Measurements from ENCODE around the gene OCIAD1.

OCIAD1 gene

DNA sequence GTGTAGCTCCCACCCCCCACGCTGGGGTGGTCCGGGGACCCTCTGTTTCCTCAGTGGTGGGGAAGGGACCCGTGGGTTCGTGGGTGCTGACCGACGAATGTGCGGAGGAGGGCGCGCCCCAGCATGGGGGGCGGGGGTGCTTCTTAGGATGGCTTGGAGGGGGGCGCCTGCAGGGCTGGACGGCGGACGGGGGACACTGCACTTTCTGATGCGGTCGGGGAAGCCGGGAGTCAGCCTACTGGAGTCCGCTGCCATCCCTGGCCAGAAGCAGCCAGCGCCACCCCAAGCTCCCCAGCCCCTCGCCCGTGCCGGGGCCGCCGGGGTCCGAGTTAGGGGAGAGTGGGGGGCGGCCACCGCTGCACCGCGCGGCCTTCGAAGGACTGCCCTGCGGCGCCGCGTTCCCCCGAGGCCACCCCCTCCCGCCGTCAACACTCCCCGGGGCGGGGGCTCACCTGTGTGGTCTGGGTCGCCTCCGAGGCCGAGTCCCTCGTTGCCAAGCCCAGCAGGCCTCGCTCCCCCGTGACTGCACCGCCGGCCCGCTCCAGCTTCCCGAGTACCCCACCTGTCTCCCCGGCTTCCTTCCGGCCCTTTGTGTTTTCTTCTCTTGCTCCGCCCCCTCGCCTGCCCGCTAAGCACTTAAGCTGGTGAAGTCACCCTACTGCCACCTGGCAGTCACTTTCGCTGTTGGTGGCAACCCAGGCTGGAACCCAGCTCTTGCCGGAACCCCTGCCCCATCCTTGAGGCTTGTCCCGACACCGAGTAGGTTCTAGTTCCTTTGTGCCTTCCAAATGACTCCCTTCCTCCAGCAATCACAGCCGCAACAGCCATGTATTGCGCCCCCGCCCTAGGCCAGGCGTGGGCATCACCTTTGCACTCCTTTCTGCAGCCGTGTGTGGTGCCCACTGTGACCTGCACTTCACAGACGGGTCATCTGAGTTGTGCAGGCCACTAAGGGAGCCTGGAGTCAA is 75.6 kb downstream of the OCIAD1 start, which contains the start of gene OCIAD2:
Gene OCIAD2, minus strand, starts transcription at position 569 of the 968 bp plus-strand sequence. CDS start 2,225 bp downstream, outside the sequence.
- Histone ChIP-seq H4K20me1 (ENCODE audit: insufficient read depth) (no peaks in the 10 kb centered on the region), H3K4me3 (IDR thresholded peaks at IDR 0.05; ENCODE audit: insufficient read depth, low read depth, low read length) (no peak within 1 kb of the TSS), H3K4me1 (ENCODE audit: low read depth, poor library complexity, severe bottlenecking) (peaks cover 36% of the 10 kb centered on the region), H3K4me2 (peak within 1 kb of the TSS; percentile 96), H3K79me2 (ENCODE audit: insufficient read depth, low read depth) (no peaks in the 10 kb centered on the region), H3K9ac (peak within 1 kb of the TSS; percentile 87), H3K27ac (peak within 1 kb of the TSS; percentile 21; the same call in 1 of the 2 replicates), H2AFZ (ENCODE audit: low read depth) (peak within 1 kb of the TSS; percentile 70), H3K36me3 (ENCODE audit: insufficient read depth) (no peaks in the 10 kb centered on the region), H3K27me3 (ENCODE audit: insufficient read depth, low read depth) (no peaks in the 10 kb centered on the region)
- TF ChIP-seq, protein P1, sequence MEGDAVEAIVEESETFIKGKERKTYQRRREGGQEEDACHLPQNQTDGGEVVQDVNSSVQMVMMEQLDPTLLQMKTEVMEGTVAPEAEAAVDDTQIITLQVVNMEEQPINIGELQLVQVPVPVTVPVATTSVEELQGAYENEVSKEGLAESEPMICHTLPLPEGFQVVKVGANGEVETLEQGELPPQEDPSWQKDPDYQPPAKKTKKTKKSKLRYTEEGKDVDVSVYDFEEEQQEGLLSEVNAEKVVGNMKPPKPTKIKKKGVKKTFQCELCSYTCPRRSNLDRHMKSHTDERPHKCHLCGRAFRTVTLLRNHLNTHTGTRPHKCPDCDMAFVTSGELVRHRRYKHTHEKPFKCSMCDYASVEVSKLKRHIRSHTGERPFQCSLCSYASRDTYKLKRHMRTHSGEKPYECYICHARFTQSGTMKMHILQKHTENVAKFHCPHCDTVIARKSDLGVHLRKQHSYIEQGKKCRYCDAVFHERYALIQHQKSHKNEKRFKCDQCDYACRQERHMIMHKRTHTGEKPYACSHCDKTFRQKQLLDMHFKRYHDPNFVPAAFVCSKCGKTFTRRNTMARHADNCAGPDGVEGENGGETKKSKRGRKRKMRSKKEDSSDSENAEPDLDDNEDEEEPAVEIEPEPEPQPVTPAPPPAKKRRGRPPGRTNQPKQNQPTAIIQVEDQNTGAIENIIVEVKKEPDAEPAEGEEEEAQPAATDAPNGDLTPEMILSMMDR (conservative IDR thresholded peaks at IDR 0.05; ENCODE audit: low read depth, low read length): peak; percentile 40

DNA sequence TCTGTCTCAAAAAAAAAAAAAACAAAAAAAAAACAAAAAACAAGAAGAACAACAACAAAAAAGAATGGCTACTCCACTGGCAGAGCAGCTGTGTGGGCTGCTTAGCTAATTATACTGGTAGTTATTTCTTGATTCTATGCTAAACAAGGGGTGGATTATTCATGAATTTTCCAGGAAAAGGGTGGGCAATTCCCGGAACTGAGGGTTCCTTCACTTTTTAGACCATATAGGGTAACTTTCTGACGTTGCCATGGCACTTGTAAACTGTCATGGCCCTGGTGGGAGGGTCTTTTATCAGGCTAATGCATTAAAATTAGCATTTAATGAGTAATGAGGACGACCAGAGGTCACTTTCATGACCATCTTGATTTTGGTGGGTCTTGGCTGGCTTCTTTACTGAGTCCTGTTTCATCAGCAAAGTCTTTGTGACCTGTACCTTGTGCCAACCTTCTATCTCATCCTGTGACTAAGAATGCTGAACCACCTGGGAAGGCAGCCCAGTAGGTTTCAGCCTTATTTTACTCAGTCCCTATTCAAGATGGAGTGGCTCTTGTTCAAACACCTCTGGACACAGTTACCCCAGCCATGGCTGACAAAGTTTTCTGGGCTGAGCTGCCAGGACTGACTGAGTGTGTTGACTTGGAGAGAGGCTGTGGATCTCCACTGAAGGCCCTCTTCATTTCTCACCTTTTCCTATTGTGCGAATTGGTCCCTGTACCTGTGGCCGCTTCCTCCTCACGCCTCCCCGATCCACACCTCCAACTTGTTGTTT is 77.0 kb downstream of the OCIAD1 start:
- Histone ChIP-seq H3K4me3 (IDR thresholded peaks at IDR 0.05; ENCODE audit: insufficient read depth, low read depth, low read length) (no peak overlapping the region), H3K4me1 (ENCODE audit: low read depth, poor library complexity, severe bottlenecking) (peaks cover 36% of the 10 kb centered on the region), H2AFZ (ENCODE audit: low read depth) (no peak overlapping the region), H3K27ac (no peak overlapping the region), H3K79me2 (ENCODE audit: insufficient read depth, low read depth) (no peaks in the 10 kb centered on the region), H4K20me1 (ENCODE audit: insufficient read depth) (no peaks in the 10 kb centered on the region), H3K27me3 (ENCODE audit: insufficient read depth, low read depth) (no peaks in the 10 kb centered on the region), H3K9ac (no peak overlapping the region), H3K36me3 (ENCODE audit: insufficient read depth) (no peaks in the 10 kb centered on the region), H3K4me2 (no peak overlapping the region)
- TF ChIP-seq, protein P1 (conservative IDR thresholded peaks at IDR 0.05; ENCODE audit: low read depth, low read length): no peak

DNA sequence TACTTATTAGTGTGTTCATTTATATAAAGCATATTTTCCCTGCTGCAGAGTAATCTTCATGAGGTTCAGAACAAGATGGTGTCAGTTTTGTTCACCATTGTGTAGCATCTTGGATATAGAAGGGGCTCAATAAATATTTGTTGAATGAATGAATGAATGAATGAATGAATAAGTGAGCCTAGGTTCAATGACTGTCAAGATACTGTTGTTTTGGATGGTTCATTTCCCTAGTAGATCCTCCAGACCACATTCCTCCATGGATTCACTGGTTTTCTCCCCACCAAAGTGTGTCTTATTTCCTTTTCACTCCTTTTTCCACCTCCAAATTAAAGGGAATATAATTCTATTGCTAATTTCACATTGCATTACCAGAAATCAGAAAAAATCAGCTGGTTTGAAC is 77.8 kb downstream of the OCIAD1 start:
- H3K9ac ChIP-seq: no peak overlapping the region
- H3K79me2 ChIP-seq (ENCODE audit: insufficient read depth, low read depth): no peaks in the 10 kb centered on the region
- H3K27ac ChIP-seq: no peak overlapping the region
- H3K4me2 ChIP-seq: no peak overlapping the region
- no peaks in the 10 kb centered on the region for H3K36me3 ChIP-seq (ENCODE audit: insufficient read depth)
- no peak overlapping the region for H2AFZ ChIP-seq (ENCODE audit: low read depth)
- TF ChIP-seq, protein P1 (conservative IDR thresholded peaks at IDR 0.05; ENCODE audit: low read depth, low read length): no peak
- H3K4me3 ChIP-seq (IDR thresholded peaks at IDR 0.05; ENCODE audit: insufficient read depth, low read depth, low read length): no peak overlapping the region
- H3K27me3 ChIP-seq (ENCODE audit: insufficient read depth, low read depth): no peaks in the 10 kb centered on the region
- H3K4me1 ChIP-seq (ENCODE audit: low read depth, poor library complexity, severe bottlenecking): peaks cover 29% of the 10 kb centered on the region
- no peaks in the 10 kb centered on the region for H4K20me1 ChIP-seq (ENCODE audit: insufficient read depth)

DNA sequence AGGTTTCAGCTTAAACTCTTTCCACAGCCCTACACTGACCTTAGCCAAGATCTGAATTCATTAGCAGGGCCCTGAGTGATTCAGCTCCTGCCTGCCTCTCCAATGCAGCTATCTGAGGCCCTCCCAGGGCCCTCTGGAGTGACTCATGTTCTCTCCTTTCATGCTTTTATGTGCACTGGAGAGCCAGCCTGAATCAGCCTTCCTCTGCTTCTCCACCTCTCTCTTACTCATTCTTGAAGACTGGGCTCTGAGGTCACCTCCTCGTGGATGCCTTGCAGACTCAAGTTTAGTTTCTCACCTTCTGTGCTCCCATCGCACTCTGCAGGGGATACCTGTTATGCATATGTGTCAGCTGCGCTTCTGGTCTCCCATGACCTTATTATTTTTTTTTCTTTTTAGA is 78.8 kb downstream of the OCIAD1 start:
- no peaks in the 10 kb centered on the region for H3K36me3 ChIP-seq (ENCODE audit: insufficient read depth)
- H3K79me2 ChIP-seq (ENCODE audit: insufficient read depth, low read depth): no peaks in the 10 kb centered on the region
- H4K20me1 ChIP-seq (ENCODE audit: insufficient read depth): no peaks in the 10 kb centered on the region
- TF ChIP-seq, protein P1 (conservative IDR thresholded peaks at IDR 0.05; ENCODE audit: low read depth, low read length): no peak
- no peak overlapping the region for H2AFZ ChIP-seq (ENCODE audit: low read depth)
- H3K4me3 ChIP-seq (IDR thresholded peaks at IDR 0.05; ENCODE audit: insufficient read depth, low read depth, low read length): no peak overlapping the region
- no peak overlapping the region for H3K4me2 ChIP-seq
- no peaks in the 10 kb centered on the region for H3K27me3 ChIP-seq (ENCODE audit: insufficient read depth, low read depth)
- H3K27ac ChIP-seq: no peak overlapping the region
- no peak overlapping the region for H3K9ac ChIP-seq
- peaks cover 19% of the 10 kb centered on the region for H3K4me1 ChIP-seq (ENCODE audit: low read depth, poor library complexity, severe bottlenecking)

Measured in KMS-11 (cell line).